ENCODE measurements around the gene OR2T8. TPM values are rescaled to one million over a fixed set of nuclear protein-coding genes. Genes with fewer than 3 reads are reported as not detected.

OR2T8 gene
- total RNA-seq, 1 donor from 2014 or later = not detected

DNA sequence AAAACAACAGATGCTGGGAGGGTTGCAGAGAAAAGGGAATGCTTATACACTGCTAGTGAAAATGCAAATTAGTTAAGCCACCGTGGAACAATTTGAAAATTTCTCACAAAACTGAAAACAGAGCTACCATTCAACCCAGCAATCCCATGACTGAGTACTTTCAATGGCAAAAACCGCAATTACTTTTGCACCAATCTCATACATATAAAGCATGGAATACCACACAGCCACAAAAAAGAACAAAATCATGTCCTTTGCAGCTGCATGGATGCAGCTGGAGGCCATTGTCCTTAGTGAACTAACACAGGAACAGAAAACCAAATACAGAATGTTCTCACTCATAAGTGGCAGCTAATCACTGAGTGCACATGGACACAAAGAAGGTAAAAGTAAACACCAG lies 6.3 kb upstream of the OR2T8 start:
- Mint-ChIP-seq H3K27ac (no peak overlapping the region), H3K27me3 (no peaks in the 10 kb centered on the region), H3K9me3 (no peaks in the 10 kb centered on the region), H3K4me3 (no peak overlapping the region), H3K36me3 (no peaks in the 10 kb centered on the region), H3K4me1 (ENCODE audit: unreplicated experiment) (no peaks in the 10 kb centered on the region)
- TF ChIP-seq, protein P1, sequence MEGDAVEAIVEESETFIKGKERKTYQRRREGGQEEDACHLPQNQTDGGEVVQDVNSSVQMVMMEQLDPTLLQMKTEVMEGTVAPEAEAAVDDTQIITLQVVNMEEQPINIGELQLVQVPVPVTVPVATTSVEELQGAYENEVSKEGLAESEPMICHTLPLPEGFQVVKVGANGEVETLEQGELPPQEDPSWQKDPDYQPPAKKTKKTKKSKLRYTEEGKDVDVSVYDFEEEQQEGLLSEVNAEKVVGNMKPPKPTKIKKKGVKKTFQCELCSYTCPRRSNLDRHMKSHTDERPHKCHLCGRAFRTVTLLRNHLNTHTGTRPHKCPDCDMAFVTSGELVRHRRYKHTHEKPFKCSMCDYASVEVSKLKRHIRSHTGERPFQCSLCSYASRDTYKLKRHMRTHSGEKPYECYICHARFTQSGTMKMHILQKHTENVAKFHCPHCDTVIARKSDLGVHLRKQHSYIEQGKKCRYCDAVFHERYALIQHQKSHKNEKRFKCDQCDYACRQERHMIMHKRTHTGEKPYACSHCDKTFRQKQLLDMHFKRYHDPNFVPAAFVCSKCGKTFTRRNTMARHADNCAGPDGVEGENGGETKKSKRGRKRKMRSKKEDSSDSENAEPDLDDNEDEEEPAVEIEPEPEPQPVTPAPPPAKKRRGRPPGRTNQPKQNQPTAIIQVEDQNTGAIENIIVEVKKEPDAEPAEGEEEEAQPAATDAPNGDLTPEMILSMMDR (conservative IDR thresholded peaks at IDR 0.05) = no peak
- no peak for DNase-seq (ENCODE audit: extremely low spot score, unreplicated experiment)

DNA sequence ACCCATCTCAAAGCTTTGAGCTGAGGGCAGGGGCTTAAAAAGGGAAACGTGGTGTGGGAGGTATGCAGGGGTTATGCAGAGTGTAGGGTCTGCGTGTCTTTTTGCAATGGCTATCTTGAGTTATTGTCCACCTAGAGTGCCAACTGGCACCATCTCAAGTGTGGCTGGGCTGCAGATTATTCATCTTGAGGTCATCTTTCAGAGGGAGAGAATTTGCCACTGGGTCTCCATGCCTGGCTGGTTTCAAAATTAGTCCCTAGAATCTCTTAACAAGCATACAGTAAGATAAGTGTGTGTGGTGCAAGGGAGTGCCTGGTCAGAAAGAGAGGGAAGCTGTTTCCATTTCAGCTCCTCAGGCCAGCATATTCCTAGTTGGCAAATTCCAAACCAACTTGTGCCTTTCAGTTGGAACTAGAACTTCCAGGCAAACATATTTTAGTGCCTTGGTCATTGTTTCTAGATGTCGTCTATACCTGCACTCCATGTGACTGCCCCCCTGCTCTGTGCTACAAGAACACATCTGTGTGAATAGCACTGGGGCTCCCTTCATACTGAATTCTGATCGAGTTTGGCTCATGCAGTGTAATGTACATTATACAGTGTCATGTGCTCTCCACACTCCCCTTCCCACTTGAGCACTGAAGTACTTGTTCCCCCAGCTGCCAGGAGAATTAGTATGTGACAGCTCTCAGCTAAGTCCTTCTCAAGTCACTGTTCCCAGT lies 5.0 kb upstream of the OR2T8 start:
- Mint-ChIP-seq H3K4me1 (ENCODE audit: unreplicated experiment) (no peaks in the 10 kb centered on the region), H3K27ac (no peak overlapping the region), H3K36me3 (no peaks in the 10 kb centered on the region), H3K27me3 (no peaks in the 10 kb centered on the region), H3K9me3 (no peaks in the 10 kb centered on the region), H3K4me3 (no peak overlapping the region)
- no peak for DNase-seq (ENCODE audit: extremely low spot score, unreplicated experiment)
- TF ChIP-seq, protein P1 (conservative IDR thresholded peaks at IDR 0.05) = no peak

DNA sequence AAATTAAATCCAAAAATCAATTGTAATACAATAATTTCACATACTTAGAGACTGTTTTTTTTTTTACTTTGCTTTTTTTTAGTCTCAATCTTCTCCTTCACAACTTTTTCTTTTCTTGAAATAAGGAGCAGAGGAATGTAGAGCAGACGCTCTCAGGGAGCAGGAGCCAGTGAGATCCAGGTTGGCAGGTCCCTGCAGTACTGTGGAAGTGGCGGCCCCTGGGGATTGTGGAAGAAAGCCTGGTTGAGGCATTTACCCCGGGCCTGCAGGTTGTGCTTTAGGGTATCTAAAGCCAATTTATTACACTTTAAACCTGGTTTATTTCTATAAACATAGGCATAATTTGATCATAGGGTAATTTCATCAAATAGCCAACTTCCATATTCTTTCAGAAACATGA lies 3.9 kb downstream of the OR2T8 start:
- Mint-ChIP-seq H3K27me3 (no peaks in the 10 kb centered on the region), H3K9me3 (no peaks in the 10 kb centered on the region), H3K36me3 (no peaks in the 10 kb centered on the region), H3K4me3 (no peak overlapping the region), H3K4me1 (ENCODE audit: unreplicated experiment) (no peaks in the 10 kb centered on the region), H3K27ac (no peak overlapping the region)
- TF ChIP-seq, protein P1 (conservative IDR thresholded peaks at IDR 0.05) = no peak
- no peak for DNase-seq (ENCODE audit: extremely low spot score, unreplicated experiment)

DNA sequence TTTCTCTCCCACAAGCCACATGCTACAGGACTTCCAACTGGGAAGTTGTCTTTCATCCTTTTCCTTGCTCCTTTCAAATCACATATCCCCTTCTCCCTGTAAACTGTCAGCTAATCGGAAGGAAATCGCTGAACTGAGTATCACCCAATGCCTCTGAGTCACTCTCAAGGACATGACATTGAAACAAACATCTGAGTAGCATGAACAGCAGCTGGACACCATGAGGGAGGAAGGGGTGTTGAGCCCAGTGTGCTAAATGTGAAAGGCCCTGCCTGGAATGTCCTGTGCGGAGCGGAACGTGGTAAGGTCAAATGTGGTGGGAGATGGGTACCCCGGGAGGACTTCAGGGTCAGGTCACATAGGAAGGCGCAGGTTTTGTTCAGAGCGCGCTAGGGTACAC lies 4.8 kb downstream of the OR2T8 start, which contains the start of gene OR2AJ1:
OR2AJ1 (plus strand) TSS at position 22 of the 400 bp plus-strand sequence. CDS start 8,880 bp downstream, outside the sequence.
- Mint-ChIP-seq H3K4me3 (no peak within 1 kb of the TSS), H3K27me3 (no peaks in the 10 kb centered on the region), H3K9me3 (no peaks in the 10 kb centered on the region), H3K36me3 (no peaks in the 10 kb centered on the region), H3K4me1 (ENCODE audit: unreplicated experiment) (no peaks in the 10 kb centered on the region), H3K27ac (no peak within 1 kb of the TSS)
- no peak for DNase-seq (ENCODE audit: extremely low spot score, unreplicated experiment)
- TF ChIP-seq, protein P1 (conservative IDR thresholded peaks at IDR 0.05) = no peak

DNA sequence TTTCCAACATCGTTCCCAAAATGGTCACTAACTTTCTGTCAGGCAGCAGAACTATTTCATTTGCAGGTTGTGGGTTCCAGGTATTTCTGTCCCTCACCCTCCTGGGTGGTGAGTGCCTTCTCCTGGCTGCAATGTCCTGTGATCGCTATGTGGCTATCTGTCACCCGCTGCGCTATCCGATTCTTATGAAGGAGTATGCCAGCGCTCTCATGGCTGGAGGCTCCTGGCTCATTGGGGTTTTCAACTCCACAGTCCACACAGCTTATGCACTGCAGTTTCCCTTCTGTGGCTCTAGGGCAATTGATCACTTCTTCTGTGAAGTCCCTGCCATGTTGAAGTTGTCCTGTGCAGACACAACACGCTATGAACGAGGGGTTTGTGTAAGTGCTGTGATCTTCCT lies 13.9 kb downstream of the OR2T8 start:
- H3K4me1 Mint-ChIP-seq (ENCODE audit: unreplicated experiment) = no peaks in the 10 kb centered on the region
- DNase-seq (ENCODE audit: extremely low spot score, unreplicated experiment) = no peak
- no peak overlapping the region for H3K27ac Mint-ChIP-seq
- H3K9me3 Mint-ChIP-seq = no peaks in the 10 kb centered on the region
- TF ChIP-seq, protein P1 (conservative IDR thresholded peaks at IDR 0.05) = no peak
- no peaks in the 10 kb centered on the region for H3K36me3 Mint-ChIP-seq
- no peaks in the 10 kb centered on the region for H3K27me3 Mint-ChIP-seq
- H3K4me3 Mint-ChIP-seq = no peak overlapping the region
